GM21737 (cell line): Measurements from ENCODE around the gene ARHGEF10L.
"Not testable (repeated sequence)": the region's sequence is repeated elsewhere in the genome, so short reads cannot be mapped to it uniquely, and the experiment has no call there.

Experiments
- ATAC-seq: cut with Tn5 transposase; IDR thresholded peaks from one replicate; pipeline ENCODE4 v1.9.1; 2021; ENCODE audit warnings: mild to moderate bottlenecking, moderate library complexity; ENCODE audit not compliant: unreplicated experiment

The ARHGEF10L gene

GRCh38 chr1:17539477-17540254, at the start of gene ARHGEF10L:
TSS of gene ARHGEF10L (plus strand) at chr1:17539698. CDS start at chr1:17580596, 40,898 bp downstream.
- ATAC-seq: no peak

GRCh38 chr1:17489768-17490417, 49.6 kb upstream of the ARHGEF10L start:
- not testable (repeated sequence) for ATAC-seq

- not testable (repeated sequence) for ATAC-seq
Measured at GRCh38 chr1:17490667-17491066, 48.8 kb upstream of the ARHGEF10L start.

GRCh38 chr1:17494114-17494729, 45.3 kb upstream of the ARHGEF10L start:
- no peak for ATAC-seq

GRCh38 chr1:17496419-17496818, 43.1 kb upstream of the ARHGEF10L start:
- no peak for ATAC-seq

GRCh38 chr1:17498214-17498613, 41.3 kb upstream of the ARHGEF10L start:
- ATAC-seq: no peak

GRCh38 chr1:17502326-17502778, 37.1 kb upstream of the ARHGEF10L start:
- no peak for ATAC-seq

GRCh38 chr1:17503146-17503545, 36.4 kb upstream of the ARHGEF10L start:
- ATAC-seq: no peak

- ATAC-seq: not testable (repeated sequence)
Measured at GRCh38 chr1:17507200-17507599, 32.3 kb upstream of the ARHGEF10L start.

- ATAC-seq: no peak
Measured at GRCh38 chr1:17507915-17508314, 31.6 kb upstream of the ARHGEF10L start.

GRCh38 chr1:17509363-17509762, 30.1 kb upstream of the ARHGEF10L start:
- ATAC-seq: no peak

- ATAC-seq: no peak
Measured at GRCh38 chr1:17510138-17510537, 29.4 kb upstream of the ARHGEF10L start.

- no peak for ATAC-seq
Measured at GRCh38 chr1:17511188-17511587, 28.3 kb upstream of the ARHGEF10L start.

GRCh38 chr1:17513131-17513530, 26.4 kb upstream of the ARHGEF10L start:
- no peak for ATAC-seq

GRCh38 chr1:17514776-17515175, 24.7 kb upstream of the ARHGEF10L start:
- ATAC-seq: no peak

GRCh38 chr1:17515902-17516301, 23.6 kb upstream of the ARHGEF10L start:
- ATAC-seq: no peak

GRCh38 chr1:17516303-17517214, 22.9 kb upstream of the ARHGEF10L start:
- ATAC-seq: no peak

- no peak for ATAC-seq
Measured at GRCh38 chr1:17520041-17520440, 19.5 kb upstream of the ARHGEF10L start.

GRCh38 chr1:17520473-17521319, 18.8 kb upstream of the ARHGEF10L start:
- no peak for ATAC-seq
